GM06990 (cell line): Measurements from ENCODE around the gene PAMR1.
A peak's percentile ranks its signal among the peaks of the same experiment; 100 is the strongest.

Experiments used
- DNase-seq: peaks from one replicate; pipeline ENCODE4 v3.0.0-alpha.2; 2011; ENCODE audit not compliant: insufficient read length; ENCODE audit errors: extremely low read depth
- H3K27me3 ChIP-seq: replicated peaks from 2 replicates; pipeline ENCODE4 v1.6.0; 2011; ENCODE audit warnings: low read length; ENCODE audit not compliant: control insufficient read depth, insufficient read depth
- H3K36me3 ChIP-seq: 2 replicates; pipeline ENCODE4 v1.5.1; 2011; ENCODE audit warnings: low read length; ENCODE audit not compliant: control insufficient read depth, insufficient read depth
- H3K4me3 ChIP-seq: replicated peaks from 2 replicates; pipeline ENCODE4 v1.5.1; 2011; ENCODE audit warnings: low read depth, mild to moderate bottlenecking, control low read depth, low read length
- TF ChIP-seq, protein P1 (sequence below): IDR thresholded peaks from 2 replicates; pipeline ENCODE4 v1.5.1; 2011; ENCODE audit warnings: low read length, control low read depth, mild to moderate bottlenecking, inconsistent platforms; ENCODE audit not compliant: insufficient read depth, poor library complexity, severe bottlenecking

Gene PAMR1

DNA sequence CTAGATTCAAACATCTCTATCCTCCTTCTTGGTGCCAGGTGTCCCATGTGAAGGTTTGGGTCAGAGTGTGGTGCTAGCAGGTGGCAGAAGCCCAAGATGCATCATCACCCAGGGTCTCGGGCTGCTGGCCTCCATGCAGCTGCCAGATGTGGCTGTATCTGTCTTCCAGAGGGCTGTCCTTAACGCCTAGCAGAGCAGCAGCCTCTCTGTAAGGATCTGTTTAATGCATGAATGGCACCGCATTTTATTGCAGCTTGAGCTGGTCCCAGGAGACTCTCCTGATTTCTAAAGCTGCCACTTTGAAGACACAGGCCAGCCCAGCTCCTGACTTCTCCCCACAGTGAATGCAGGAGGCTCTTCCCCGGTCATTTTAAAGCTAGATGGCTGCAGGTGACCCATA lies 132.3 kb downstream of the PAMR1 start:
- no peak for DNase-seq
- H3K36me3 ChIP-seq: no peaks in the 10 kb centered on the region
- TF ChIP-seq, protein P1, sequence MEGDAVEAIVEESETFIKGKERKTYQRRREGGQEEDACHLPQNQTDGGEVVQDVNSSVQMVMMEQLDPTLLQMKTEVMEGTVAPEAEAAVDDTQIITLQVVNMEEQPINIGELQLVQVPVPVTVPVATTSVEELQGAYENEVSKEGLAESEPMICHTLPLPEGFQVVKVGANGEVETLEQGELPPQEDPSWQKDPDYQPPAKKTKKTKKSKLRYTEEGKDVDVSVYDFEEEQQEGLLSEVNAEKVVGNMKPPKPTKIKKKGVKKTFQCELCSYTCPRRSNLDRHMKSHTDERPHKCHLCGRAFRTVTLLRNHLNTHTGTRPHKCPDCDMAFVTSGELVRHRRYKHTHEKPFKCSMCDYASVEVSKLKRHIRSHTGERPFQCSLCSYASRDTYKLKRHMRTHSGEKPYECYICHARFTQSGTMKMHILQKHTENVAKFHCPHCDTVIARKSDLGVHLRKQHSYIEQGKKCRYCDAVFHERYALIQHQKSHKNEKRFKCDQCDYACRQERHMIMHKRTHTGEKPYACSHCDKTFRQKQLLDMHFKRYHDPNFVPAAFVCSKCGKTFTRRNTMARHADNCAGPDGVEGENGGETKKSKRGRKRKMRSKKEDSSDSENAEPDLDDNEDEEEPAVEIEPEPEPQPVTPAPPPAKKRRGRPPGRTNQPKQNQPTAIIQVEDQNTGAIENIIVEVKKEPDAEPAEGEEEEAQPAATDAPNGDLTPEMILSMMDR: no peak
- H3K27me3 ChIP-seq: no peaks in the 10 kb centered on the region
- H3K4me3 ChIP-seq: no peak overlapping the region

DNA sequence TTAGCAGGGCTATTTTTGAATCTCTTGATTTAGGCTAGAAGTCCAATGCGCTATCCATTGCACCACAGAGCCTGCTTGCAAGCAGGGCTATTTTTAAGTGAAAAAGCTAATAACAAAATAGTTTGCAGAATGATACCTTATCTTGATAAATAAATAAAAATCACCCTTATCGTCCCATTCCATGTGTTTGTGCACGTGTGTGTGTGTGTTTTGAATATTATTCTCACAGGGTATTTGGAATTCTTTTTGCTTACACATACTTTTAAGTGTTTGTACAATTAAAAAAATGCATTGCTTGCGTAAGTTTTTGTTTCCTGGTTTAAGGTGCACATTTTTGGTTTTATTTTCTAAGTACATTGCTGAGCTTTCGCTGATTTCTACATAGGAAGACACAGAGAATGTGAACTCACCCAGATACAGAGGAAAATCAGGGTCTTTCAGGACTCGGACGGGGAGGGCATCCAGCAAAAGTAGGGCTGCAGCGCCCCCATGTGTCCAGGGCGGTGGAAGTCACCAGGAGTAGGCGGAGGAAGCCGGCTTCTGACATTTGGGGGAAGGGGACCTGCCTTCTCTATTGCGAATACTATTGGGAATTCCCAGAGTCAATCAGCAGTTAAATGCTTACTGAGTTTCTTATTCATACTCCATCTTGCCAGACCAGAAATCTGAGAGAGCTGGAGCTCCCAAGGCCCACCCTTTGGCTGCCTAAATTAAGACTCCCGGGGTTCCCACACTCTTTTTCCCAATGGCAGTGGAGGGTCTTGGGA lies 133.3 kb downstream of the PAMR1 start:
- TF ChIP-seq, protein P1: peak; percentile 86
- H3K27me3 ChIP-seq: no peaks in the 10 kb centered on the region
- peak; percentile 78 for DNase-seq
- no peaks in the 10 kb centered on the region for H3K36me3 ChIP-seq
- H3K4me3 ChIP-seq: no peak overlapping the region

DNA sequence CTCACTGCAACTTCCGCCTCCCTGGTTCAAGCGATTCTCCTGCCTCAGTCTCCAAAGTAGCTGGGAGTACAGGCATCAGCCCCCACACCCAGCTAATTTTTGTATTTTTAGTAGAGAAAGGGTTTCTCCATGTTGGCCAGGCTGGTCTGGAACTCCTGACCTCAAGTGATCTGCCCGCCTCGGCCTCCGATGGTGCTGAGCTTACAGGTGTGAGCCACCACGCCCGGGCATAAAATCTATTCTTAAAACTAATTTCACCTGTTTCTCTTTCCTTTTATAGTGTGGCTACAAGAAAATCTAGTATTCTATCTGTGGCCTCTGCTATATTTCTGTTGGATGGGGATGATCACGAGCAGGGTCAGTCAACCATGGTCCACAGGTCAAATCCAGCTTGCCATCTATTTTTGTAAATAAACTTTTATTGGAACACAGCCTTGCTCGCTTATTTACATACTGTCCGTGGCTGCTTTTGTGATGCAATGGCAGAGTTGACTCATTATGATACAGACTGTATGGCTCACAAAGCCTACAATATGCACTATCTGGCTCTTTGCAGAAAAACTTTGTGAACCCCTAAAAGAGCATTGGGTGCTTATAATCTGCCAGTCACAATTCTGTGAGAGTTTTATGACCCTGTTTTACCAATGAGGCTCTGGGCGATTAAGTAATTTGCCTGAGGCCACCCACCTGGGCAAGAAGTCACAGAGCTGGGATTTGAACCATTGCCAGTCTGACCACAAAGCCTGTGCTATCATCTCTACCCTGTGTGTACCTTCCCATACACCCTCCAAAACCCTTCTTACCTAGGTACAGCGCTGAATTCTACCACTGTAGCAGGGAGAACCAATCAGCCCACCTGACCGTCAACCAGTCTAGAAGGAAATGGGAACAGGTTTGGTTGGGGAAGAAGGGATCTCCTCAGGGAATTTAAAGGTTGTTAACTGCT lies 134.4 kb downstream of the PAMR1 start:
- DNase-seq: peak; percentile 79
- Histone ChIP-seq H3K27me3 (no peaks in the 10 kb centered on the region), H3K4me3 (peak overlapping the region; percentile 19; the same call in 1 of the 2 replicates), H3K36me3 (no peaks in the 10 kb centered on the region)
- TF ChIP-seq, protein P1: no peak

DNA sequence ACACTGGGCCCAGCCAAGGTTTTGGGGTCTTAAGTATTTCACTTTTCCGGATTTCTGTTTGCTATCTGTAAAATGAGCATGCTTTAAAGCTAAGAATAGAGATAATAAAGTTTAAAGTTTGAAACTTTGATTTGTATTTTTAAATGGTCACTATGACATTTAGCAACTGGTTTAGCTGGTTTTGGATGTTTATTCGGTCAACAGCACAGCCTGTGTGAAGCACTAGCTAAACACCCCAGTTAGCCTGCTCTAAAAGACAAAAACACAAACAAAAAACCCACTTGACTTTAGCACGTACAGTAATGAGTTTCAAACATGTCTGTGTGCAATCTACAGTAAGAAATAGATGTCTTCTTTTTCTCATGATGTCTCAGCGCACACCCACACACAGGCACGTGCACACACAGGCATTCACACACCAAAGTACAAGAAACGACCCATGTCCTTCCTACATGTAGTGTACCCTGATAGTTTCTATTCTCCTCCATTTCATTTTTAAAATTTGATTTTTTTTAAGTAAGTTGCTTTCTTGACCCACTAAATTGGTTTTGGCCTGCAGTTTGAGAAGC lies 135.4 kb downstream of the PAMR1 start:
- no peak overlapping the region for H3K4me3 ChIP-seq
- no peaks in the 10 kb centered on the region for H3K36me3 ChIP-seq
- no peaks in the 10 kb centered on the region for H3K27me3 ChIP-seq
- TF ChIP-seq, protein P1: no peak
- peak; percentile 29 for DNase-seq

DNA sequence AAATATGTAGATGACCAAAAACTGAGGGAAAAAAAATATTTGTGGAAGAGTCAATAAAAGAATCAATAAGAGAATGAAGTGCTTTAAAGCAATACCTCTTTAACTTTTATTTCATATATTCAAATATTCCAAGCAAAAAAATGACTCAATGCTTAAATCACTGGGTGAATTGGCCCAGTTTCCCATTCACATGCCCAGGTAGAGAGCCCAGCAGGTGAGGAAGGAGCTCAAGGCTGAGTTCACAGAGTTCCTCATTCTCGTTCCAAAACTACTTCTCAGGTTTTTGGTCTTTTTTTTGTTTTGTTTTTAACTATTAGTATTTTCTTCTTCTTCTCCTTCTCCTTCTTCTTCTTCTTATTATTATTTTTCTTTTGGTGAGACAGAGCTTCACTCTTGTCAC lies 136.3 kb downstream of the PAMR1 start:
- TF ChIP-seq, protein P1: no peak

More for the DNA sequence above, 136.3 kb downstream of the PAMR1 start:
- Histone ChIP-seq H3K27me3 (no peaks in the 10 kb centered on the region), H3K4me3 (no peak overlapping the region), H3K36me3 (no peaks in the 10 kb centered on the region)
- no peak for DNase-seq
